Activated naive CD8-positive, alpha-beta T cell treated with anti-CD3 and anti-CD28 coated beads, Interleukin-2, amount 10 ng/mL, durations not matched to agents 7 days and 5 days (primary cell): Measurements from ENCODE around the gene RPS28. TPM values are rescaled to one million over a fixed set of nuclear protein-coding genes. Genes with fewer than 3 reads are reported as not detected.
"Not testable (repeated sequence)": the region's sequence is repeated elsewhere in the genome, so short reads cannot be mapped to it uniquely, and the experiment has no call there.

Experiments used
- ATAC-seq: fragments of 150-1000 bp; cut with Tn5 transposase; one replicate; pipeline ENCODE4 v1.10.0; 2021; ENCODE audit warnings: low read depth, moderate library complexity
- POLR2A ChIA-PET: fragments of 350-600 bp; sonication (Branson Sonifier 250); formaldehyde crosslinking; loops from one replicate; lab custom pipeline; 2021; ENCODE audit warnings: antibody characterized with exemption; lab: Charles Lee
- DNase-seq: peaks from one replicate; pipeline ENCODE4 v3.0.0; 2021
- H3K27ac Mint-ChIP-seq: one replicate; pipeline ENCODE4 v1.8.0; 2022; ENCODE audit warnings: mild to moderate bottlenecking, mixed read lengths
- H3K27me3 Mint-ChIP-seq: one replicate; pipeline ENCODE4 v1.8.0; 2022; ENCODE audit warnings: mild to moderate bottlenecking, moderate library complexity, mixed read lengths
- H3K36me3 Mint-ChIP-seq: one replicate; pipeline ENCODE4 v1.8.0; 2021; ENCODE audit warnings: mild to moderate bottlenecking, mixed read lengths
- H3K4me1 Mint-ChIP-seq: one replicate; pipeline ENCODE4 v1.8.0; 2021; ENCODE audit warnings: mixed read lengths
- H3K4me3 Mint-ChIP-seq: one replicate; pipeline ENCODE4 v1.8.0; 2022; ENCODE audit warnings: mild to moderate bottlenecking, moderate library complexity, mixed read lengths
- H3K9me3 Mint-ChIP-seq: one replicate; pipeline ENCODE4 v1.8.0; 2021; ENCODE audit warnings: mixed read lengths
- total RNA-seq, 2 experiments: library from RNA; stranded (reverse); gene quantifications; one replicate each; pipeline ENCODE4 v1.2.3, GENCODE V29; 2021

The RPS28 gene
- 1,000 to 10,000 TPM; 1,838 to 1,917 TPM for total RNA-seq

- H3K4me1 Mint-ChIP-seq, result peaks cover 30% of the 10 kb centered on the region
- H3K4me3 Mint-ChIP-seq, result peak within 1 kb of the TSS; percentile 99
- peak; percentile 98 for DNase-seq
- H3K9me3 Mint-ChIP-seq, result no peaks in the 10 kb centered on the region
- ATAC-seq, result peak; percentile 89
- no peaks in the 10 kb centered on the region for H3K27me3 Mint-ChIP-seq
- POLR2A ChIA-PET, result interaction anchor here (0.6 to 1.9 kb wide), 12 partner anchors 10 to 377 kb away, joined by 3 to 13 read pairs (median 5); partner anchors contain the start of genes CD320, RAB11B and ZNF414
- peak within 1 kb of the TSS; percentile 100 for H3K27ac Mint-ChIP-seq
- H3K36me3 Mint-ChIP-seq, result peaks cover 7% of the 10 kb centered on the region
Observed at GRCh38 chr19:8321067-8321985, at the start of gene RPS28, which contains the start of gene NDUFA7. RPS28 (plus strand) TSS chr19:8321496; CDS start chr19:8321531, 35 bp downstream. NDUFA7 (minus strand) TSS chr19:8321375; CDS start chr19:8321358, 17 bp downstream.

GRCh38 chr19:8276508-8276907, 44.8 kb upstream of the RPS28 start:
- H3K4me3 Mint-ChIP-seq, H3K36me3 Mint-ChIP-seq, POLR2A ChIA-PET, H3K9me3 Mint-ChIP-seq, H3K4me1 Mint-ChIP-seq, H3K27ac Mint-ChIP-seq, ATAC-seq, H3K27me3 Mint-ChIP-seq, DNase-seq: not testable (repeated sequence)

GRCh38 chr19:8291337-8291736, 30.0 kb upstream of the RPS28 start:
- H3K27me3 Mint-ChIP-seq, H3K4me3 Mint-ChIP-seq, H3K27ac Mint-ChIP-seq, DNase-seq, H3K9me3 Mint-ChIP-seq, POLR2A ChIA-PET, H3K4me1 Mint-ChIP-seq, ATAC-seq, H3K36me3 Mint-ChIP-seq: not testable (repeated sequence)

- POLR2A ChIA-PET, result no interaction called here
- no peak for ATAC-seq
Observed at GRCh38 chr19:8302357-8302691, 19.0 kb upstream of the RPS28 start.

GRCh38 chr19:8302734-8303133, 18.6 kb upstream of the RPS28 start:
- H3K4me3 Mint-ChIP-seq, result no peak overlapping the region
- H3K4me1 Mint-ChIP-seq, result peaks cover 19% of the 10 kb centered on the region
- ATAC-seq (no peak), DNase-seq (peak; percentile 21)
- POLR2A ChIA-PET, result no interaction called here
- H3K36me3 Mint-ChIP-seq, result peaks cover 7% of the 10 kb centered on the region
- no peaks in the 10 kb centered on the region for H3K27me3 Mint-ChIP-seq
- no peaks in the 10 kb centered on the region for H3K9me3 Mint-ChIP-seq
- no peak overlapping the region for H3K27ac Mint-ChIP-seq

More at GRCh38 chr19:8302357-8302691, 19.0 kb upstream of the RPS28 start:
- Mint-ChIP-seq H3K27ac (no peak overlapping the region), H3K4me3 (no peak overlapping the region), H3K4me1 (peaks cover 16% of the 10 kb centered on the region), H3K36me3 (peaks cover 7% of the 10 kb centered on the region), H3K27me3 (no peaks in the 10 kb centered on the region), H3K9me3 (no peaks in the 10 kb centered on the region)
- DNase-seq, result no peak

- DNase-seq (peak; percentile 38), ATAC-seq (no peak)
- H3K9me3 Mint-ChIP-seq, result no peaks in the 10 kb centered on the region
- no peaks in the 10 kb centered on the region for H3K27me3 Mint-ChIP-seq
- POLR2A ChIA-PET, result no interaction called here
- H3K27ac Mint-ChIP-seq, result no peak overlapping the region
- H3K4me3 Mint-ChIP-seq, result no peak overlapping the region
- peaks cover 23% of the 10 kb centered on the region for H3K4me1 Mint-ChIP-seq
- H3K36me3 Mint-ChIP-seq, result peaks cover 9% of the 10 kb centered on the region
Observed at GRCh38 chr19:8304841-8305621, 16.3 kb upstream of the RPS28 start.

- Mint-ChIP-seq H3K36me3 (peaks cover 9% of the 10 kb centered on the region), H3K4me3 (no peak overlapping the region), H3K27me3 (no peaks in the 10 kb centered on the region), H3K4me1 (peaks cover 23% of the 10 kb centered on the region), H3K27ac (no peak overlapping the region), H3K9me3 (no peaks in the 10 kb centered on the region)
- POLR2A ChIA-PET, result no interaction called here
- DNase-seq (no peak), ATAC-seq (no peak)
Observed at GRCh38 chr19:8305798-8306197, 15.5 kb upstream of the RPS28 start.

GRCh38 chr19:8306235-8307054, 14.9 kb upstream of the RPS28 start:
- H3K36me3 Mint-ChIP-seq, result peaks cover 12% of the 10 kb centered on the region
- H3K4me3 Mint-ChIP-seq, result peak overlapping the region; percentile 95
- ATAC-seq (no peak), DNase-seq (no peak)
- no peaks in the 10 kb centered on the region for H3K27me3 Mint-ChIP-seq
- peaks cover 23% of the 10 kb centered on the region for H3K4me1 Mint-ChIP-seq
- peak overlapping the region; percentile 93 for H3K27ac Mint-ChIP-seq
- no peaks in the 10 kb centered on the region for H3K9me3 Mint-ChIP-seq
- POLR2A ChIA-PET, result interaction anchor here (1.0 kb wide), 1 partner anchor 38 kb away, joined by 3 read pairs; no protein-coding TSS in a partner anchor

GRCh38 chr19:8307400-8307964, 13.8 kb upstream of the RPS28 start:
- Mint-ChIP-seq H3K27ac (peak overlapping the region; percentile 93), H3K9me3 (no peaks in the 10 kb centered on the region), H3K4me1 (peaks cover 23% of the 10 kb centered on the region), H3K36me3 (peaks cover 9% of the 10 kb centered on the region), H3K27me3 (no peaks in the 10 kb centered on the region), H3K4me3 (peak overlapping the region; percentile 95)
- DNase-seq, result no peak
- no peak for ATAC-seq
- POLR2A ChIA-PET, result interaction anchor here (0.7 to 2.6 kb wide), 5 partner anchors 14 to 166 kb away, joined by 3 to 9 read pairs (median 3); partner anchors contain the start of genes NDUFA7 and RPS28

GRCh38 chr19:8307965-8308866, 13.1 kb upstream of the RPS28 start, which contains the start of gene CD320:
CD320 (minus strand) TSS chr19:8308358; CDS start chr19:8308290, 68 bp downstream.
- no peaks in the 10 kb centered on the region for H3K27me3 Mint-ChIP-seq
- H3K27ac Mint-ChIP-seq, result peak within 1 kb of the TSS; percentile 93
- H3K36me3 Mint-ChIP-seq, result peaks cover 9% of the 10 kb centered on the region
- H3K4me1 Mint-ChIP-seq, result peaks cover 23% of the 10 kb centered on the region
- peak within 1 kb of the TSS; percentile 95 for H3K4me3 Mint-ChIP-seq
- POLR2A ChIA-PET, result interaction anchor here (0.5 to 2.6 kb wide), 4 partner anchors 10 to 27 kb away, joined by 3 to 12 read pairs (median 6); partner anchors contain the start of genes NDUFA7 and RPS28
- DNase-seq, result peak; percentile 94
- no peaks in the 10 kb centered on the region for H3K9me3 Mint-ChIP-seq
- ATAC-seq, result peak; percentile 90

GRCh38 chr19:8308891-8309291, 12.4 kb upstream of the RPS28 start:
- no peak for DNase-seq
- Mint-ChIP-seq H3K4me3 (peak overlapping the region; percentile 95), H3K27me3 (no peaks in the 10 kb centered on the region), H3K36me3 (peaks cover 9% of the 10 kb centered on the region), H3K27ac (peak overlapping the region; percentile 87), H3K9me3 (no peaks in the 10 kb centered on the region), H3K4me1 (peaks cover 23% of the 10 kb centered on the region)
- ATAC-seq, result no peak
- POLR2A ChIA-PET, result interaction anchor here (1.4 to 2.6 kb wide), 2 partner anchors 12 to 15 kb away, joined by 3 to 9 read pairs; partner anchors contain the start of genes NDUFA7 and RPS28
